HL-60 (cell line): ENCODE data around the gene RAB5B.

Experiments
- CTCF ChIP-seq: IDR thresholded peaks from one replicate; pipeline ENCODE4 v1.5.1; 2011; ENCODE audit warnings: low read length, control low read depth, inconsistent platforms; ENCODE audit not compliant: insufficient read depth
- GABPA ChIP-seq: IDR thresholded peaks from 2 replicates; pipeline ENCODE4 v1.6.1; 2012; ENCODE audit warnings: low read depth
- POLR2AphosphoS5 ChIP-seq: IDR thresholded peaks from 2 replicates; pipeline ENCODE4 v1.6.1; 2012; ENCODE audit warnings: low read depth
- REST ChIP-seq: IDR thresholded peaks from 2 replicates; pipeline ENCODE4 v1.6.1; 2012; ENCODE audit warnings: low read depth; ENCODE audit not compliant: insufficient replicate concordance

GRCh38 chr12:55925371-55925770, 48.5 kb upstream of the RAB5B start:
- TF ChIP-seq CTCF = no peak
- no peak for TF ChIP-seq GABPA
- TF ChIP-seq REST = no peak
- TF ChIP-seq POLR2AphosphoS5 = no peak
